Measurements from ENCODE around the gene HLA-DQA1.
"Not testable (repeated sequence)": the region's sequence is repeated elsewhere in the genome, so short reads cannot be mapped to it uniquely, and the experiment has no call there.

The HLA-DQA1 gene

GRCh38 chr6:32637883-32638282, 677 bp downstream of the HLA-DQA1 start:
- Histone ChIP-seq H3K4me1 (ENCODE audit: insufficient read depth, low read length) (peaks cover 12% of the 10 kb centered on the region), H3K9ac (ENCODE audit: low read depth, low read length) (no peak overlapping the region), H3K36me3 (ENCODE audit: insufficient read depth, low read length) (no peaks in the 10 kb centered on the region), H3K9me3 (ENCODE audit: control insufficient read depth, insufficient read depth, low read length) (no peaks in the 10 kb centered on the region)

GRCh38 chr6:32638532-32639219, 1.5 kb downstream of the HLA-DQA1 start:
- Histone ChIP-seq H3K9ac (ENCODE audit: low read depth, low read length) (no peak overlapping the region), H3K9me3 (ENCODE audit: control insufficient read depth, insufficient read depth, low read length) (no peaks in the 10 kb centered on the region), H3K4me1 (ENCODE audit: insufficient read depth, low read length) (peaks cover 12% of the 10 kb centered on the region), H3K36me3 (ENCODE audit: insufficient read depth, low read length) (no peaks in the 10 kb centered on the region)

GRCh38 chr6:32639440-32640394, 2.5 kb downstream of the HLA-DQA1 start:
- H3K4me1 ChIP-seq (ENCODE audit: insufficient read depth, low read length) = peaks cover 12% of the 10 kb centered on the region
- H3K9me3 ChIP-seq (ENCODE audit: control insufficient read depth, insufficient read depth, low read length) = no peaks in the 10 kb centered on the region
- no peak overlapping the region for H3K9ac ChIP-seq (ENCODE audit: low read depth, low read length)
- H3K36me3 ChIP-seq (ENCODE audit: insufficient read depth, low read length) = no peaks in the 10 kb centered on the region

- Histone ChIP-seq H3K9ac (ENCODE audit: low read depth, low read length) (no peak overlapping the region), H3K4me1 (ENCODE audit: insufficient read depth, low read length) (peaks cover 5% of the 10 kb centered on the region), H3K9me3 (ENCODE audit: control insufficient read depth, insufficient read depth, low read length) (no peaks in the 10 kb centered on the region), H3K36me3 (ENCODE audit: insufficient read depth, low read length) (no peaks in the 10 kb centered on the region)
These were observed 3.9 kb downstream of the HLA-DQA1 start for GRCh38 chr6:32641122-32641521.

GRCh38 chr6:32641785-32642719, 4.8 kb downstream of the HLA-DQA1 start:
- H3K4me1 ChIP-seq (ENCODE audit: insufficient read depth, low read length); H3K36me3 ChIP-seq (ENCODE audit: insufficient read depth, low read length); H3K9me3 ChIP-seq (ENCODE audit: control insufficient read depth, insufficient read depth, low read length); H3K9ac ChIP-seq (ENCODE audit: low read depth, low read length): not testable (repeated sequence)

GRCh38 chr6:32642720-32643106, 5.5 kb downstream of the HLA-DQA1 start:
- no peak overlapping the region for H3K9ac ChIP-seq (ENCODE audit: low read depth, low read length)
- H3K9me3 ChIP-seq (ENCODE audit: control insufficient read depth, insufficient read depth, low read length) = no peaks in the 10 kb centered on the region
- no peaks in the 10 kb centered on the region for H3K36me3 ChIP-seq (ENCODE audit: insufficient read depth, low read length)
- no peaks in the 10 kb centered on the region for H3K4me1 ChIP-seq (ENCODE audit: insufficient read depth, low read length)

- Histone ChIP-seq H3K9ac (ENCODE audit: low read depth, low read length) (no peak overlapping the region), H3K9me3 (ENCODE audit: control insufficient read depth, insufficient read depth, low read length) (no peaks in the 10 kb centered on the region), H3K4me1 (ENCODE audit: insufficient read depth, low read length) (no peaks in the 10 kb centered on the region), H3K36me3 (ENCODE audit: insufficient read depth, low read length) (no peaks in the 10 kb centered on the region)
These were observed 6.7 kb downstream of the HLA-DQA1 start for GRCh38 chr6:32643904-32644303.

- H3K36me3 ChIP-seq (ENCODE audit: insufficient read depth, low read length) = no peaks in the 10 kb centered on the region
These were observed 8.0 kb downstream of the HLA-DQA1 start for GRCh38 chr6:32645047-32645703.

GRCh38 chr6:32655203-32655710, 18.1 kb downstream of the HLA-DQA1 start:
- H3K9me3 ChIP-seq (ENCODE audit: control insufficient read depth, insufficient read depth, low read length) = no peaks in the 10 kb centered on the region; the same call in 1 of the 2 replicates
- H3K4me1 ChIP-seq (ENCODE audit: insufficient read depth, low read length) = peaks cover 20% of the 10 kb centered on the region; the same call in 1 of the 2 replicates
- no peaks in the 10 kb centered on the region for H3K36me3 ChIP-seq (ENCODE audit: insufficient read depth, low read length)
- no peak overlapping the region for H3K9ac ChIP-seq (ENCODE audit: low read depth, low read length)

More at GRCh38 chr6:32645047-32645703, 8.0 kb downstream of the HLA-DQA1 start:
- no peaks in the 10 kb centered on the region for H3K4me1 ChIP-seq (ENCODE audit: insufficient read depth, low read length)
- no peaks in the 10 kb centered on the region for H3K9me3 ChIP-seq (ENCODE audit: control insufficient read depth, insufficient read depth, low read length)
- H3K9ac ChIP-seq (ENCODE audit: low read depth, low read length) = no peak overlapping the region

GRCh38 chr6:32657329-32657728, 20.1 kb downstream of the HLA-DQA1 start:
- not testable (repeated sequence) for H3K9ac ChIP-seq (ENCODE audit: low read depth, low read length); H3K36me3 ChIP-seq (ENCODE audit: insufficient read depth, low read length); H3K9me3 ChIP-seq (ENCODE audit: control insufficient read depth, insufficient read depth, low read length)
- peaks cover 20% of the 10 kb centered on the region; the same call in 1 of the 2 replicates for H3K4me1 ChIP-seq (ENCODE audit: insufficient read depth, low read length)

- not testable (repeated sequence) for H3K9me3 ChIP-seq (ENCODE audit: control insufficient read depth, insufficient read depth, low read length); H3K9ac ChIP-seq (ENCODE audit: low read depth, low read length); H3K36me3 ChIP-seq (ENCODE audit: insufficient read depth, low read length)
- peaks cover 20% of the 10 kb centered on the region; the same call in 1 of the 2 replicates for H3K4me1 ChIP-seq (ENCODE audit: insufficient read depth, low read length)
These were observed 20.6 kb downstream of the HLA-DQA1 start for GRCh38 chr6:32657819-32658218.

- H3K4me1 ChIP-seq (ENCODE audit: insufficient read depth, low read length) = peaks cover 20% of the 10 kb centered on the region; the same call in 1 of the 2 replicates
- no peak overlapping the region for H3K9ac ChIP-seq (ENCODE audit: low read depth, low read length)
- peaks cover 5% of the 10 kb centered on the region; the same call in 1 of the 2 replicates for H3K36me3 ChIP-seq (ENCODE audit: insufficient read depth, low read length)
- no peaks in the 10 kb centered on the region; the same call in 1 of the 2 replicates for H3K9me3 ChIP-seq (ENCODE audit: control insufficient read depth, insufficient read depth, low read length)
These were observed 21.2 kb downstream of the HLA-DQA1 start for GRCh38 chr6:32658268-32658897.
